Measurements from ENCODE around the gene CGA.

DNA sequence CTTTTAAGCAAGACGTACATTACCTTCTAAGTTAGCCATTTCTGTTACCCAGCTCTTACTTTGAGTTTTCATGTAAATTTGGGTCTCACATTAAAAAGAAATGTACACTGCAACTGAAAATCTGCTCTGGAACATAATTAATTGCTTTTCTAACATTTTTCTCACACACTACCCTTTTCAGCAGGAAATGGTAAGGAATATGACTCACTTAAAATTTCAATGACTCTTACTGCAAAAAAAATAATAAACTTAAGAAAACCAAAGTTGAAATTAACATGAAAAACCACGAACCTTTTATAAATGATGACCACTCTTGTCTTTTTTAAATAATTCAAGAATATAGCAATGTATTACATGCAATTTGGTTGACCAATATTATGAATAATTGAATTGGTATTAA is 1.3 kb downstream of the CGA start:
- TF ChIP-seq, protein P1, sequence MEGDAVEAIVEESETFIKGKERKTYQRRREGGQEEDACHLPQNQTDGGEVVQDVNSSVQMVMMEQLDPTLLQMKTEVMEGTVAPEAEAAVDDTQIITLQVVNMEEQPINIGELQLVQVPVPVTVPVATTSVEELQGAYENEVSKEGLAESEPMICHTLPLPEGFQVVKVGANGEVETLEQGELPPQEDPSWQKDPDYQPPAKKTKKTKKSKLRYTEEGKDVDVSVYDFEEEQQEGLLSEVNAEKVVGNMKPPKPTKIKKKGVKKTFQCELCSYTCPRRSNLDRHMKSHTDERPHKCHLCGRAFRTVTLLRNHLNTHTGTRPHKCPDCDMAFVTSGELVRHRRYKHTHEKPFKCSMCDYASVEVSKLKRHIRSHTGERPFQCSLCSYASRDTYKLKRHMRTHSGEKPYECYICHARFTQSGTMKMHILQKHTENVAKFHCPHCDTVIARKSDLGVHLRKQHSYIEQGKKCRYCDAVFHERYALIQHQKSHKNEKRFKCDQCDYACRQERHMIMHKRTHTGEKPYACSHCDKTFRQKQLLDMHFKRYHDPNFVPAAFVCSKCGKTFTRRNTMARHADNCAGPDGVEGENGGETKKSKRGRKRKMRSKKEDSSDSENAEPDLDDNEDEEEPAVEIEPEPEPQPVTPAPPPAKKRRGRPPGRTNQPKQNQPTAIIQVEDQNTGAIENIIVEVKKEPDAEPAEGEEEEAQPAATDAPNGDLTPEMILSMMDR (IDR thresholded peaks at IDR 0.05): no peak
- no peak for TF ChIP-seq POLR2A (IDR thresholded peaks at IDR 0.05)

Data from uterus (tissue), 2 donors.